ENCODE measurements around the gene IL4R. TPM values are rescaled to one million over a fixed set of nuclear protein-coding genes. Genes with fewer than 3 reads are reported as not detected.

IL4R gene
- total and polyA plus RNA-seq, 2 of the 13 experiments (the other 11 are each of a cell fraction or from before 2014, with no cell fraction given) = 15.9 to 49.6 TPM

GRCh38 chr16:27378871-27379481 lies 65.2 kb downstream of the IL4R start:
- no peak for FAIRE-seq
- Histone ChIP-seq H3K9ac (ENCODE audit: insufficient read depth, low read depth, low read length) (no peak overlapping the region), H3K27ac (ENCODE audit: extremely low read length, insufficient read depth, low read length) (no peak overlapping the region), H3K79me2 (ENCODE audit: insufficient read depth, low read length) (no peaks in the 10 kb centered on the region), H3K4me2 (ENCODE audit: low read depth, low read length) (0 out of 2 replicates have a peak overlapping the region, but pooled peaks have one; percentile 4), H4K20me1 (ENCODE audit: insufficient read depth, low read length) (no peaks in the 10 kb centered on the region), H3K4me3 (replicated peaks in 1 of 3; ENCODE audit: insufficient read depth in 1 of 3, low read depth in 2 of 3, low read length in 3 of 3) (no peak overlapping the region), H3K36me3 (replicated peaks in 1 of 2; ENCODE audit: control insufficient read depth in 1 of 2, insufficient read depth in 2 of 2, low read length in 2 of 2) (no peaks in the 10 kb centered on the region), H2AFZ (ENCODE audit: low read length) (no peak overlapping the region), H3K27me3 (ENCODE audit: control insufficient read depth in 1 of 2, insufficient read depth in 2 of 2, low read length in 2 of 2) (peaks cover 3 to 19% of the 10 kb centered on the region in 2 experiments; a peak in 3 of 5 replicates), H3K9me3 (ENCODE audit: low read length) (no peaks in the 10 kb centered on the region), H3K4me1 (ENCODE audit: insufficient read depth, low read length) (peaks cover 14% of the 10 kb centered on the region)
- intact Hi-C loops (cut with micrococcal nuclease; ENCODE audit: unreplicated experiment) (loop anchor here (5.0 kb wide), 1 partner anchor 78 kb away; no protein-coding TSS in a partner anchor), in situ Hi-C loops (cut with HindIII; ENCODE audit: extremely low pct_ligation_motif_present, low pct_unique_long_range_greater_than_20kb) (no loop called here)
- WGBS (ENCODE audit: low lambda C conversion rate) = 31% methylated on average over 10 of the region's 11 CpGs
- TF ChIP-seq PHF20 (CRISPR knock-in tag; IDR thresholded peaks at IDR 0.05) (no peak), FOXJ3 (CRISPR knock-in tag; IDR thresholded peaks at IDR 0.05; ENCODE audit: borderline replicate concordance) (no peak), ZNF670 (CRISPR knock-in tag; IDR thresholded peaks at IDR 0.05; ENCODE audit: borderline replicate concordance) (no peak), YEATS4 (CRISPR knock-in tag; IDR thresholded peaks at IDR 0.05; ENCODE audit: borderline replicate concordance) (no peak), HMG20B (CRISPR knock-in tag; conservative IDR thresholded peaks at IDR 0.05) (no peak), ZBED4 (CRISPR knock-in tag; IDR thresholded peaks at IDR 0.05; ENCODE audit: borderline replicate concordance) (no peak), ZNF3 (CRISPR knock-in tag; IDR thresholded peaks at IDR 0.05) (peak; percentile 95)
- TF ChIP-seq, protein P1, sequence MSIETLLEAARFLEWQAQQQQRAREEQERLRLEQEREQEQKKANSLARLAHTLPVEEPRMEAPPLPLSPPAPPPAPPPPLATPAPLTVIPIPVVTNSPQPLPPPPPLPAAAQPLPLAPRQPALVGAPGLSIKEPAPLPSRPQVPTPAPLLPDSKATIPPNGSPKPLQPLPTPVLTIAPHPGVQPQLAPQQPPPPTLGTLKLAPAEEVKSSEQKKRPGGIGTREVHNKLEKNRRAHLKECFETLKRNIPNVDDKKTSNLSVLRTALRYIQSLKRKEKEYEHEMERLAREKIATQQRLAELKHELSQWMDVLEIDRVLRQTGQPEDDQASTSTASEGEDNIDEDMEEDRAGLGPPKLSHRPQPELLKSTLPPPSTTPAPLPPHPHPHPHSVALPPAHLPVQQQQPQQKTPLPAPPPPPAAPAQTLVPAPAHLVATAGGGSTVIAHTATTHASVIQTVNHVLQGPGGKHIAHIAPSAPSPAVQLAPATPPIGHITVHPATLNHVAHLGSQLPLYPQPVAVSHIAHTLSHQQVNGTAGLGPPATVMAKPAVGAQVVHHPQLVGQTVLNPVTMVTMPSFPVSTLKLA (IDR thresholded peaks at IDR 0.05) = peak; percentile 80
- ChIA-PET POLR2A (interaction anchor here (0.6 kb wide), 1 partner anchor 175 kb away, joined by 3 read pairs; the partner anchor contains the start of gene KDM8), CTCF (ENCODE audit: low intra/inter-chr PET ratio, low total read pairs) (no interaction called here)
- no peak for ATAC-seq
- BruUV-seq (replicated peaks) = no TSS peak
- DNase-seq (ENCODE audit: low spot score) = no peak

Measured in HepG2 (cell line).